Neural progenitor cell (in vitro differentiated cells): ENCODE data around the gene ZNF219. TPM values are rescaled to one million over a fixed set of nuclear protein-coding genes. Genes with fewer than 3 reads are reported as not detected.

Experiments
- DNase-seq: peaks from one replicate; pipeline ENCODE4 v3.0.0-alpha.2; 2016; ENCODE audit warnings: low spot score
- H2AFZ ChIP-seq: fragments of 200-600 bp; sonication (generic); replicated peaks from 2 replicates; pipeline ENCODE4 v1.6.1; 2016; ENCODE audit warnings: antibody characterized with exemption
- H3F3A ChIP-seq: fragments of 200-600 bp; sonication (generic); 2 replicates; pipeline ENCODE4 v1.6.1; 2016; ENCODE audit warnings: antibody characterized with exemption, low read depth
- H3K27ac ChIP-seq: fragments of 200-600 bp; sonication (generic); 2 replicates; pipeline ENCODE4 v1.5.1; 2016; ENCODE audit warnings: mild to moderate bottlenecking
- H3K27me3 ChIP-seq: fragments of 200-600 bp; sonication (generic); 2 replicates; pipeline ENCODE4 v1.6.1; 2016; ENCODE audit warnings: mild to moderate bottlenecking, moderate library complexity
- H3K36me3 ChIP-seq: fragments of 200-600 bp; sonication (generic); 2 replicates; pipeline ENCODE4 v1.5.1; 2016
- H3K4me1 ChIP-seq: fragments of 200-600 bp; sonication (generic); 2 replicates; pipeline ENCODE4 v1.6.1; 2016; ENCODE audit warnings: mixed run types
- H3K4me2 ChIP-seq: fragments of 200-600 bp; sonication (generic); 2 replicates; pipeline ENCODE4 v1.6.1; 2016
- H3K4me3 ChIP-seq: fragments of 200-600 bp; sonication (generic); 2 replicates; pipeline ENCODE4 v1.5.1; 2016
- H3K79me2 ChIP-seq: fragments of 200-600 bp; sonication (generic); 2 replicates; pipeline ENCODE4 v1.6.1; 2016; ENCODE audit warnings: low read depth
- H3K9ac ChIP-seq: fragments of 200-600 bp; sonication (generic); 2 replicates; pipeline ENCODE4 v1.6.1; 2016
- H3K9me3 ChIP-seq: fragments of 200-600 bp; sonication (generic); 2 replicates; pipeline ENCODE4 v1.5.1; 2016; ENCODE audit warnings: low read depth
- H4K20me1 ChIP-seq: fragments of 200-600 bp; sonication (generic); 2 replicates; pipeline ENCODE4 v1.6.1; 2016; ENCODE audit warnings: low read depth
- H3K27ac Mint-ChIP-seq: 3 replicates; pipeline ENCODE4 v1.8.0; 2021; ENCODE audit warnings: mixed read lengths
- H3K27me3 Mint-ChIP-seq: 2 replicates; pipeline ENCODE4 v1.8.0; 2022; ENCODE audit warnings: low read depth, mild to moderate bottlenecking, inconsistent platforms, moderate library complexity, mixed read lengths; ENCODE audit not compliant: insufficient read depth
- H3K36me3 Mint-ChIP-seq: 3 replicates; pipeline ENCODE4 v1.8.0; 2021; ENCODE audit warnings: mixed read lengths
- H3K4me1 Mint-ChIP-seq: 3 replicates; pipeline ENCODE4 v1.8.0; 2021; ENCODE audit warnings: mixed read lengths
- H3K4me3 Mint-ChIP-seq: 3 replicates; pipeline ENCODE4 v1.8.0; 2021; ENCODE audit warnings: mild to moderate bottlenecking, moderate library complexity, mixed read lengths
- H3K9me3 Mint-ChIP-seq: 3 replicates; pipeline ENCODE4 v1.8.0; 2020; ENCODE audit warnings: mixed read lengths
- EZH2 ChIP-seq: fragments of 200-600 bp; sonication (generic); IDR thresholded peaks from 2 replicates; pipeline ENCODE4 v1.6.1; 2017; ENCODE audit warnings: antibody characterized with exemption, mild to moderate bottlenecking, moderate library complexity
- EZH2phosphoT487 ChIP-seq: fragments of 200-600 bp; sonication (generic); IDR thresholded peaks from 2 replicates; pipeline ENCODE4 v1.6.1; 2017; ENCODE audit warnings: antibody characterized with exemption
- total RNA-seq: library from RNA; depleted of rRNA; stranded (reverse); fragments of >200 nt; gene quantifications from 2 replicates; pipeline ENCODE4 v1.2.3, GENCODE V29; 2015; ENCODE audit warnings: low replicate concordance
- TF ChIP-seq, protein P1 (sequence below): fragments of 200-600 bp; sonication (generic); IDR thresholded peaks from 2 replicates; pipeline ENCODE4 v1.5.1; 2017; ENCODE audit warnings: antibody characterized with exemption, mild to moderate bottlenecking

The ZNF219 gene
- total RNA-seq, 1 donor from 2014 or later: 46.2 TPM

DNA sequence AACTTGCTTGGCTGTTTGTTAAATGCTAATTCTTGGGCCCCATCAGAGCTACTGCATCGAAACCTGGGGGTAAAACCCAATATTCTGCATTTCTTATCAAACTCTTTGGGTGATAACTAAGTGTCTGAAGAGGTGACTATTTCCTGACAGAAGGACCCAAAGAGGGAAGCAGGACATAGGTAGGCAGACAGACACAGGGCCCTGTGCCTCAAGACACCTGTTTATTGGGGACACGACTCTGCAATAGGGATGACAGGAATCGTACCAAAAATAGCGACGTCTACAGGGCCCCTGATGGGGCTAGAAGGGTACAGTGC, 8.6 kb downstream of the ZNF219 start:
- H3K27me3 Mint-ChIP-seq: peaks cover 30% of the 10 kb centered on the region

GRCh38 chr14:21089271-21089670, 9.2 kb downstream of the ZNF219 start:
- TF ChIP-seq, protein P1, sequence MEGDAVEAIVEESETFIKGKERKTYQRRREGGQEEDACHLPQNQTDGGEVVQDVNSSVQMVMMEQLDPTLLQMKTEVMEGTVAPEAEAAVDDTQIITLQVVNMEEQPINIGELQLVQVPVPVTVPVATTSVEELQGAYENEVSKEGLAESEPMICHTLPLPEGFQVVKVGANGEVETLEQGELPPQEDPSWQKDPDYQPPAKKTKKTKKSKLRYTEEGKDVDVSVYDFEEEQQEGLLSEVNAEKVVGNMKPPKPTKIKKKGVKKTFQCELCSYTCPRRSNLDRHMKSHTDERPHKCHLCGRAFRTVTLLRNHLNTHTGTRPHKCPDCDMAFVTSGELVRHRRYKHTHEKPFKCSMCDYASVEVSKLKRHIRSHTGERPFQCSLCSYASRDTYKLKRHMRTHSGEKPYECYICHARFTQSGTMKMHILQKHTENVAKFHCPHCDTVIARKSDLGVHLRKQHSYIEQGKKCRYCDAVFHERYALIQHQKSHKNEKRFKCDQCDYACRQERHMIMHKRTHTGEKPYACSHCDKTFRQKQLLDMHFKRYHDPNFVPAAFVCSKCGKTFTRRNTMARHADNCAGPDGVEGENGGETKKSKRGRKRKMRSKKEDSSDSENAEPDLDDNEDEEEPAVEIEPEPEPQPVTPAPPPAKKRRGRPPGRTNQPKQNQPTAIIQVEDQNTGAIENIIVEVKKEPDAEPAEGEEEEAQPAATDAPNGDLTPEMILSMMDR: no peak
- no peak for TF ChIP-seq EZH2
- no peak for TF ChIP-seq EZH2phosphoT487
- H3K27me3 Mint-ChIP-seq: peaks cover 30% of the 10 kb centered on the region
- Histone ChIP-seq H3K4me2 (no peak overlapping the region), H3K79me2 (peaks cover 44% of the 10 kb centered on the region), H3K4me1 (peaks cover 30% of the 10 kb centered on the region), H3K9ac (no peak overlapping the region), H3K4me3 (no peak overlapping the region), H3K27ac (peak overlapping the region; percentile 58), H4K20me1 (peaks cover 69% of the 10 kb centered on the region), H3K9me3 (no peaks in the 10 kb centered on the region), H3F3A (peaks cover 79% of the 10 kb centered on the region), H2AFZ (no peak overlapping the region), H3K27me3 (no peaks in the 10 kb centered on the region), H3K36me3 (peaks cover 5% of the 10 kb centered on the region)
- peaks cover 61% of the 10 kb centered on the region for H3K36me3 Mint-ChIP-seq
- H3K27ac Mint-ChIP-seq: peak overlapping the region; percentile 85
- peak overlapping the region; percentile 42 for H3K4me3 Mint-ChIP-seq
- DNase-seq: no peak
- peaks cover 59% of the 10 kb centered on the region for H3K4me1 Mint-ChIP-seq
- peaks cover 9% of the 10 kb centered on the region for H3K9me3 Mint-ChIP-seq

More for the DNA sequence above, 8.6 kb downstream of the ZNF219 start:
- H3K4me1 Mint-ChIP-seq: peaks cover 63% of the 10 kb centered on the region
- Histone ChIP-seq H3K4me1 (peaks cover 32% of the 10 kb centered on the region), H3F3A (peaks cover 85% of the 10 kb centered on the region), H3K9me3 (no peaks in the 10 kb centered on the region), H2AFZ (no peak overlapping the region), H3K27ac (peak overlapping the region; percentile 58), H3K4me2 (no peak overlapping the region), H3K27me3 (no peaks in the 10 kb centered on the region), H4K20me1 (peaks cover 72% of the 10 kb centered on the region), H3K9ac (no peak overlapping the region), H3K4me3 (no peak overlapping the region), H3K79me2 (peaks cover 46% of the 10 kb centered on the region), H3K36me3 (peaks cover 5% of the 10 kb centered on the region)
- no peak for DNase-seq
- H3K4me3 Mint-ChIP-seq: no peak overlapping the region
- H3K9me3 Mint-ChIP-seq: peaks cover 9% of the 10 kb centered on the region
- TF ChIP-seq, protein P1: no peak
- TF ChIP-seq EZH2phosphoT487 (no peak), EZH2 (no peak)
- peaks cover 56% of the 10 kb centered on the region for H3K36me3 Mint-ChIP-seq
- H3K27ac Mint-ChIP-seq: no peak overlapping the region

DNA sequence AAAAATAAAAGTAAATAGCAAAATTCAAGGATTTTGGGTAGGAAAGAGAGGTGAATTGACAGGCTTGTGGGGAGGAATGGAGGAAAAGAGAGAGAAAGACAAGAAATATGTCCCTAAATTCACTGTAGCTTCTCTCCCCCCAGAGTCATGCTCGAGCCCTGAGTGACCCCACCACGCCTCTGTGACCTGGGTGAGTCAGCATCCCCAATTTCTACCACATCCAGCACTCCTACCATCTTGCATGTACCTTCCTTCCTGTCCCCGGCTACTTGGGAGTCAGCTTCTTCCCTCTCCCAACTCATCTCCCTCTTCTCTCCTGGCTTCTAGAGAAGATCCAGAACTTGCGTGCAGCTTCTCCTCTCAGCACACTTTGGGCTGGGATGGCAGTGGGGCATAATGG, 9.8 kb downstream of the ZNF219 start:
- peaks cover 73% of the 10 kb centered on the region for H3F3A ChIP-seq
- no peaks in the 10 kb centered on the region for H3K27me3 ChIP-seq
- peaks cover 5% of the 10 kb centered on the region for H3K36me3 ChIP-seq
- H3K27me3 Mint-ChIP-seq: peaks cover 27% of the 10 kb centered on the region
- H3K4me1 ChIP-seq: peaks cover 29% of the 10 kb centered on the region
- H3K4me3 ChIP-seq: no peak overlapping the region
- H3K4me3 Mint-ChIP-seq: peak overlapping the region; percentile 52
- H3K9me3 Mint-ChIP-seq: peaks cover 9% of the 10 kb centered on the region
- peak overlapping the region; percentile 31 for H3K27ac Mint-ChIP-seq
- H3K27ac ChIP-seq: no peak overlapping the region
- H4K20me1 ChIP-seq: peaks cover 68% of the 10 kb centered on the region
- H3K9ac ChIP-seq: no peak overlapping the region
- H3K4me2 ChIP-seq: no peak overlapping the region
- DNase-seq: no peak
- H3K4me1 Mint-ChIP-seq: peaks cover 54% of the 10 kb centered on the region
- no peak overlapping the region for H2AFZ ChIP-seq
- no peak for TF ChIP-seq EZH2
- TF ChIP-seq, protein P1: no peak
- TF ChIP-seq EZH2phosphoT487: no peak
- H3K79me2 ChIP-seq: peaks cover 42% of the 10 kb centered on the region
- H3K36me3 Mint-ChIP-seq: peaks cover 63% of the 10 kb centered on the region
- H3K9me3 ChIP-seq: no peaks in the 10 kb centered on the region
